ENCODE results near the gene PLSCR1. TPM values are rescaled to one million over a fixed set of nuclear protein-coding genes. Genes with fewer than 3 reads are reported as not detected.

Gene PLSCR1
- polyA plus RNA-seq, 2 of the 4 experiments (the other 2 are of a cell fraction) = 37.1 to 54.4 TPM

DNA sequence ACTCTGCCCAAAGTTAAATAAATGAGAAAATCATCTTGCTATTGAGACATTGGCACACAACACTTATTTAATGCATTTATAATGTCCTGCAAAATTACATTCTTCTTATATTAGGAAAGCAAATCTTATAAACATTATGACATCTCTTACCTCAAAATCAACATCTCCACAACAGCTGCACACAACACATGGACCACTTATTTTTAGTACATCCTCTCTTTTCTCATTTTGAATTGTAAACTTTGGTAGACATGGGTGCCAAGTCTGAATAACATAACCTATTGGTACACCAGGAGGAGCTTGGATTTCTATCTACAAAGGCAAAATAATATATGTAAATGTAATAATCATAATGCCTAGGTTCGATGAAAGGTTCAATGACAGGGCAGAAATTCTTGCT, 23.0 kb downstream of the PLSCR1 start:
- Histone ChIP-seq H3K27ac (no peak overlapping the region), H3K9me3 (no peaks in the 10 kb centered on the region), H3K4me2 (no peak overlapping the region), H3K4me3 (no peak overlapping the region), H3K4me1 (peaks cover 13% of the 10 kb centered on the region; the same call in 1 of the 3 replicates)
- DNase-seq (ENCODE audit: low read depth in 1 of 2, low spot score in 1 of 2) (no peak), ATAC-seq (no peak), FAIRE-seq (no peak)
- TF ChIP-seq EHF (CRISPR knock-in tag; IDR thresholded peaks at IDR 0.05) (no peak), ZSCAN20 (CRISPR knock-in tag; IDR thresholded peaks at IDR 0.05) (no peak), JUNB (IDR thresholded peaks at IDR 0.05) (no peak), BHLHE40 (IDR thresholded peaks at IDR 0.05; ENCODE audit: low read depth, low read length) (no peak), MAFK (IDR thresholded peaks at IDR 0.05; ENCODE audit: partially characterized antibody) (no peak), ZFP36 (IDR thresholded peaks at IDR 0.05; ENCODE audit: borderline replicate concordance, partially characterized antibody) (no peak), PHF8 (IDR thresholded peaks at IDR 0.05; ENCODE audit: borderline replicate concordance, low read depth) (no peak), PBX3 (IDR thresholded peaks at IDR 0.05) (no peak), SREBF2 (IDR thresholded peaks at IDR 0.05) (no peak), FOXS1 (CRISPR knock-in tag; IDR thresholded peaks at IDR 0.05) (no peak), HEYL (CRISPR knock-in tag; IDR thresholded peaks at IDR 0.05) (no peak), ZNF302 (CRISPR knock-in tag; IDR thresholded peaks at IDR 0.05) (no peak), CBX2 (IDR thresholded peaks at IDR 0.05; ENCODE audit: borderline replicate concordance, low read depth) (no peak), CHD4 (IDR thresholded peaks at IDR 0.05; ENCODE audit: borderline replicate concordance) (no peak), POLR2A (IDR thresholded peaks at IDR 0.05; ENCODE audit: low read length) (no peak), FOSL2 (IDR thresholded peaks at IDR 0.05) (no peak), FOSL2 (CRISPR knock-in tag; IDR thresholded peaks at IDR 0.05) (no peak)
- TF ChIP-seq, protein P1, sequence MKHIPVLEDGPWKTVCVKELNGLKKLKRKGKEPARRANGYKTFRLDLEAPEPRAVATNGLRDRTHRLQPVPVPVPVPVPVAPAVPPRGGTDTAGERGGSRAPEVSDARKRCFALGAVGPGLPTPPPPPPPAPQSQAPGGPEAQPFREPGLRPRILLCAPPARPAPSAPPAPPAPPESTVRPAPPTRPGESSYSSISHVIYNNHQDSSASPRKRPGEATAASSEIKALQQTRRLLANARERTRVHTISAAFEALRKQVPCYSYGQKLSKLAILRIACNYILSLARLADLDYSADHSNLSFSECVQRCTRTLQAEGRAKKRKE (CRISPR knock-in tag; IDR thresholded peaks at IDR 0.05; ENCODE audit: low read depth) = no peak
- TF ChIP-seq, protein P2, sequence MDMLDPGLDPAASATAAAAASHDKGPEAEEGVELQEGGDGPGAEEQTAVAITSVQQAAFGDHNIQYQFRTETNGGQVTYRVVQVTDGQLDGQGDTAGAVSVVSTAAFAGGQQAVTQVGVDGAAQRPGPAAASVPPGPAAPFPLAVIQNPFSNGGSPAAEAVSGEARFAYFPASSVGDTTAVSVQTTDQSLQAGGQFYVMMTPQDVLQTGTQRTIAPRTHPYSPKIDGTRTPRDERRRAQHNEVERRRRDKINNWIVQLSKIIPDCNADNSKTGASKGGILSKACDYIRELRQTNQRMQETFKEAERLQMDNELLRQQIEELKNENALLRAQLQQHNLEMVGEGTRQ (IDR thresholded peaks at IDR 0.05) = no peak
- ChIA-PET CTCF (no interaction called here), POLR2A (interaction anchor here (1.1 kb wide), 1 partner anchor 52 kb away, joined by 3 read pairs; the partner anchor contains the start of gene PLSCR2)
- 84% methylated on average over 1 of the region's 1 CpG for WGBS (ENCODE audit: missing lambda C conversion rate)

GRCh38 chr3:146519810-146520209, 24.6 kb downstream of the PLSCR1 start:
- ChIA-PET POLR2A (no interaction called here), CTCF (no interaction called here)
- no peak for ATAC-seq
- no peak for DNase-seq (ENCODE audit: low read depth in 1 of 2, low spot score in 1 of 2)
- Histone ChIP-seq H3K4me3 (no peak overlapping the region), H3K27ac (no peak overlapping the region), H3K4me2 (no peak overlapping the region), H3K9me3 (no peaks in the 10 kb centered on the region), H3K4me1 (peaks cover 9% of the 10 kb centered on the region; the same call in 1 of the 3 replicates)
- no peak for FAIRE-seq
- TF ChIP-seq, protein P3, sequence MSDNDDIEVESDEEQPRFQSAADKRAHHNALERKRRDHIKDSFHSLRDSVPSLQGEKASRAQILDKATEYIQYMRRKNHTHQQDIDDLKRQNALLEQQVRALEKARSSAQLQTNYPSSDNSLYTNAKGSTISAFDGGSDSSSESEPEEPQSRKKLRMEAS (IDR thresholded peaks at IDR 0.05) = no peak
- no peak for TF ChIP-seq HOXA7 (CRISPR knock-in tag; IDR thresholded peaks at IDR 0.05)
- TF ChIP-seq RARB (CRISPR knock-in tag; IDR thresholded peaks at IDR 0.05) = no peak
- no peak for TF ChIP-seq NPAS2 (CRISPR knock-in tag; IDR thresholded peaks at IDR 0.05; ENCODE audit: borderline replicate concordance)
- no peak for TF ChIP-seq HOXB13 (CRISPR knock-in tag; IDR thresholded peaks at IDR 0.05; ENCODE audit: low read depth)
- TF ChIP-seq SREBF2 (IDR thresholded peaks at IDR 0.05) = no peak

Measured in A549 (cell line).